ENCODE results near the gene FOXA2.

DNA sequence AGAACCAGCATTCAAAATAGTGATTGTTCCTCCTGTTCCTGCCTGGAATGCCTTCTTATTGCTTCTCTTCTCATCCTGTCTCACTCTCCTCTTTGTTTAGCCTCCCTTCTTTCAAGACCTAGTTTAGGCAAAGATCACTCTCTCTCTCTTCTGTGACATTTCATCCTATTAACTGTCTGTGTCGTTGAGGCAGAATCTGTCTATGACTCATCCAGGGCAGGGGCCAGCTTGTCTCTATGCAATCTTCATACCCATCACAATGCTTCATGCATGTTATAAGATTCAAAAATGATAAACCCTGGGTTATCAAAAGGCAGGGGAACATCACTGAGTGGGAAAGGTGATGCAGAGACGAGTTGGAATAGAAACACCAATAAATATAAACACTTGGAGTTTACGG is 32.2 kb upstream of the FOXA2 start:
- no peak for TF ChIP-seq POLR2A (IDR thresholded peaks at IDR 0.05)
- TF ChIP-seq, protein P1, sequence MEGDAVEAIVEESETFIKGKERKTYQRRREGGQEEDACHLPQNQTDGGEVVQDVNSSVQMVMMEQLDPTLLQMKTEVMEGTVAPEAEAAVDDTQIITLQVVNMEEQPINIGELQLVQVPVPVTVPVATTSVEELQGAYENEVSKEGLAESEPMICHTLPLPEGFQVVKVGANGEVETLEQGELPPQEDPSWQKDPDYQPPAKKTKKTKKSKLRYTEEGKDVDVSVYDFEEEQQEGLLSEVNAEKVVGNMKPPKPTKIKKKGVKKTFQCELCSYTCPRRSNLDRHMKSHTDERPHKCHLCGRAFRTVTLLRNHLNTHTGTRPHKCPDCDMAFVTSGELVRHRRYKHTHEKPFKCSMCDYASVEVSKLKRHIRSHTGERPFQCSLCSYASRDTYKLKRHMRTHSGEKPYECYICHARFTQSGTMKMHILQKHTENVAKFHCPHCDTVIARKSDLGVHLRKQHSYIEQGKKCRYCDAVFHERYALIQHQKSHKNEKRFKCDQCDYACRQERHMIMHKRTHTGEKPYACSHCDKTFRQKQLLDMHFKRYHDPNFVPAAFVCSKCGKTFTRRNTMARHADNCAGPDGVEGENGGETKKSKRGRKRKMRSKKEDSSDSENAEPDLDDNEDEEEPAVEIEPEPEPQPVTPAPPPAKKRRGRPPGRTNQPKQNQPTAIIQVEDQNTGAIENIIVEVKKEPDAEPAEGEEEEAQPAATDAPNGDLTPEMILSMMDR (IDR thresholded peaks at IDR 0.05): no peak
